Measurements from ENCODE around the gene ZNF587B. TPM values are rescaled to one million over a fixed set of nuclear protein-coding genes. Genes with fewer than 3 reads are reported as not detected.
A peak's percentile ranks its signal among the peaks of the same experiment; 100 is the strongest.

The ZNF587B gene
- total RNA-seq, 1 experiment from 2014 or later, result 14.1 TPM

DNA sequence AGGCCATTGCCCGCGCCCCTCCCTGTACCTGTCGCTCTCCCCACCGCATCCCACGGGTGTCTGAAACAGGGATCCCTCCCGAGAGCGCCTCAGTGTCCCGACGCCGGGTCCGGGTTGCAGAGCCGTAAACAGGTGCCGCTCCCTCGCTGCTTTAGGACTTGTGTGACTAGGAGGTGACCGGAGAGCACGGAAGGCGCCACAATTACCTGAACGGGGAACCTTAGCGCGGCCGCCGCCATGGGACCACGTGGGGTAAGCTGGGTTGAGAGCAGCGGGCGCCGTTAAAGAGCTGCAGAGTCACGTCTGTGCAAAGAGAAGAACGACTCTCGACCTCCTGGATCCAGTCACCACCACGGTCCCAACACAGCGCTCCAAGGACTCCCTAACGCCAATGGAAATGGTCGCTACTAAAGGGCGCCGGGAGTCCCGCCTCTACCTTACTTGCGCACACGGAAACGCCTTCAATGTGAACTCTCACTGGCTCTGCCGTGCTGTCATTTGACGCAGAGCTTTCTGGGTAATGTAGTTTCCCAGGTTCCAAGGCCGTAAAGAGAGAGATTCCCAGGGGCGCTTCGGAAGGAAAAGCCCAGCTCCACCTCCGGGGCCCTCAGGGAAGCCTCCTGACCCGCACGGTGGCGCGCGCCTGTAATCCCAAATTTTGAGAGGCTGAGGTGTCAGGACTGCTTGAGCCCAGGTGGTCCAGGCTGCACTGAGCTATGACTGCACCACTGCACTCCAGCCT, 15.4 kb upstream of the ZNF587B start, which contains the start of gene ZNF552:
Gene ZNF552 (minus strand): TSS at position 409 of the 742 bp plus-strand sequence. CDS start 170 bp downstream, at position 239.
- ATAC-seq (peak; percentile 89), DNase-seq (ENCODE audit: low read depth, low spot score) (peak; percentile 91)
- no peak within 1 kb of the TSS for H2AFZ ChIP-seq (ENCODE audit: low read depth, low read length, poor library complexity, severe bottlenecking)
- BruUV-seq (replicated peaks), result TSS peak; percentile 65
- peak within 1 kb of the TSS; percentile 81 for H3K4me2 ChIP-seq (ENCODE audit: low read length)
- no peaks in the 10 kb centered on the region for H3K27me3 ChIP-seq (ENCODE audit: insufficient read depth, low read length)
- intact Hi-C loops (cut with micrococcal nuclease), result loop anchor here (5.0 kb wide), 1 partner anchor 132 kb away; the partner anchor contains the start of gene ZNF551
- no peaks in the 10 kb centered on the region for H4K20me1 ChIP-seq (ENCODE audit: insufficient read depth)
- ChIA-PET CTCF (interaction anchor here (0.7 kb wide), 1 partner anchor 133 kb away, joined by 3 read pairs; the partner anchor contains the start of gene ZNF551), POLR2A (interaction anchor here (0.7 to 1.5 kb wide), 4 partner anchors 12 to 133 kb away, joined by 3 to 5 read pairs (median 3); partner anchors contain the start of genes ZNF551, ZNF586 and ZNF776), RAD21 (ENCODE audit: low non-redundant PET in 1 of 2, low total read pairs in 2 of 2, uncharacterized antibody in 2 of 2, unreplicated experiment in 2 of 2) (no interaction called here)
- H3K9me2 ChIP-seq (ENCODE audit: insufficient read depth), result no peaks in the 10 kb centered on the region
- H3K79me2 ChIP-seq (ENCODE audit: insufficient read depth, low read length), result peaks cover 30% of the 10 kb centered on the region
- peaks cover 0 to 9% of the 10 kb centered on the region in 2 experiments; a peak in 3 of 4 replicates for H3K36me3 ChIP-seq (ENCODE audit: control insufficient read depth in 1 of 2, insufficient read depth in 2 of 2, low read length in 2 of 2)
- H3K9ac ChIP-seq (ENCODE audit: low read length), result peak within 1 kb of the TSS; percentile 93
- no peaks in the 10 kb centered on the region for H3K9me3 ChIP-seq (ENCODE audit: control insufficient read depth in 1 of 2, insufficient read depth in 1 of 2, low read depth in 1 of 2, low read length in 2 of 2)
- peak within 1 kb of the TSS; percentile 97 for H3K4me3 ChIP-seq (replicated peaks in 1 of 2; ENCODE audit: low read depth in 1 of 2, low read length in 2 of 2)
- peak within 1 kb of the TSS; percentile 58 for H3K27ac ChIP-seq (ENCODE audit: low read depth, low read length)
- H3K4me1 ChIP-seq (ENCODE audit: control insufficient read depth in 1 of 2, insufficient read depth in 2 of 2, low read length in 2 of 2), result peaks cover 0 to 18% of the 10 kb centered on the region in 2 experiments; a peak in 2 of 4 replicates
- TF ChIP-seq CEBPB (IDR thresholded peaks at IDR 0.05; ENCODE audit: low read depth), result no peak
- no peak for TF ChIP-seq JUND (IDR thresholded peaks at IDR 0.05)
- TF ChIP-seq, protein P1, sequence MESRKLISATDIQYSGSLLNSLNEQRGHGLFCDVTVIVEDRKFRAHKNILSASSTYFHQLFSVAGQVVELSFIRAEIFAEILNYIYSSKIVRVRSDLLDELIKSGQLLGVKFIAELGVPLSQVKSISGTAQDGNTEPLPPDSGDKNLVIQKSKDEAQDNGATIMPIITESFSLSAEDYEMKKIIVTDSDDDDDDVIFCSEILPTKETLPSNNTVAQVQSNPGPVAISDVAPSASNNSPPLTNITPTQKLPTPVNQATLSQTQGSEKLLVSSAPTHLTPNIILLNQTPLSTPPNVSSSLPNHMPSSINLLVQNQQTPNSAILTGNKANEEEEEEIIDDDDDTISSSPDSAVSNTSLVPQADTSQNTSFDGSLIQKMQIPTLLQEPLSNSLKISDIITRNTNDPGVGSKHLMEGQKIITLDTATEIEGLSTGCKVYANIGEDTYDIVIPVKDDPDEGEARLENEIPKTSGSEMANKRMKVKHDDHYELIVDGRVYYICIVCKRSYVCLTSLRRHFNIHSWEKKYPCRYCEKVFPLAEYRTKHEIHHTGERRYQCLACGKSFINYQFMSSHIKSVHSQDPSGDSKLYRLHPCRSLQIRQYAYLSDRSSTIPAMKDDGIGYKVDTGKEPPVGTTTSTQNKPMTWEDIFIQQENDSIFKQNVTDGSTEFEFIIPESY (IDR thresholded peaks at IDR 0.05; ENCODE audit: extremely low read depth, insufficient replicate concordance, low read length), result no peak
- peak; percentile 71 for TF ChIP-seq ELF1 (IDR thresholded peaks at IDR 0.05; ENCODE audit: borderline replicate concordance, low read depth)
- TF ChIP-seq ZNF274 (IDR thresholded peaks at IDR 0.05; ENCODE audit: low read depth, low read length), result no peak
- no peak for TF ChIP-seq SIN3A (IDR thresholded peaks at IDR 0.05; ENCODE audit: low read depth)
- no peak for TF ChIP-seq SRF (IDR thresholded peaks at IDR 0.05; ENCODE audit: low read depth)
- TF ChIP-seq REST (IDR thresholded peaks at IDR 0.05; ENCODE audit: low read depth), result no peak
- peak; percentile 13 for TF ChIP-seq TCF7L2 (IDR thresholded peaks at IDR 0.05; ENCODE audit: borderline replicate concordance, extremely low read depth, insufficient read depth, insufficient read length)
- TF ChIP-seq POLR2A (IDR thresholded peaks at IDR 0.05; ENCODE audit: borderline replicate concordance, extremely low read depth, insufficient read depth, insufficient read length), result peak; percentile 92
- TF ChIP-seq EGR1 (IDR thresholded peaks at IDR 0.05; ENCODE audit: low read depth), result no peak
- TF ChIP-seq RAD21 (IDR thresholded peaks at IDR 0.05; ENCODE audit: low read depth), result no peak
- TF ChIP-seq CTCF (IDR thresholded peaks at IDR 0.05 in 2 of 3, conservative IDR thresholded peaks at IDR 0.05 in 1 of 3; ENCODE audit: borderline replicate concordance in 1 of 3, insufficient read depth in 1 of 3, low read depth in 2 of 3, low read length in 2 of 3), result 0 out of 6 replicates have a peak, but pooled peaks of 2 of the 3 experiments have one; percentile 6 to 9
- peak; percentile 97 for TF ChIP-seq POLR2AphosphoS5 (IDR thresholded peaks at IDR 0.05; ENCODE audit: low read depth, low read length)
- TF ChIP-seq YY1 (IDR thresholded peaks at IDR 0.05; ENCODE audit: extremely low read depth, insufficient replicate concordance, low read depth, low read length), result peak; percentile 37
- TF ChIP-seq CBX3 (IDR thresholded peaks at IDR 0.05; ENCODE audit: low read depth), result no peak
- TF ChIP-seq SP1 (IDR thresholded peaks at IDR 0.05; ENCODE audit: low read depth), result peak; percentile 91
- TF ChIP-seq MAX (IDR thresholded peaks at IDR 0.05), result 0 out of 2 replicates have a peak, but pooled peaks have one; percentile 24
- no peak for TF ChIP-seq FOSL1 (IDR thresholded peaks at IDR 0.05; ENCODE audit: low read depth)
